Neural progenitor cell (in vitro differentiated cells): ENCODE measurements around the gene STX8. TPM values are rescaled to one million over a fixed set of nuclear protein-coding genes. Genes with fewer than 3 reads are reported as not detected.

Experiments used
- DNase-seq: peaks from one replicate; pipeline ENCODE4 v3.0.0-alpha.2; 2016; ENCODE audit warnings: low spot score
- H2AFZ ChIP-seq: fragments of 200-600 bp; sonication (generic); replicated peaks from 2 replicates; pipeline ENCODE4 v1.6.1; 2016; ENCODE audit warnings: antibody characterized with exemption
- H3F3A ChIP-seq: fragments of 200-600 bp; sonication (generic); 2 replicates; pipeline ENCODE4 v1.6.1; 2016; ENCODE audit warnings: antibody characterized with exemption, low read depth
- H3K27ac ChIP-seq: fragments of 200-600 bp; sonication (generic); 2 replicates; pipeline ENCODE4 v1.5.1; 2016; ENCODE audit warnings: mild to moderate bottlenecking
- H3K27me3 ChIP-seq: fragments of 200-600 bp; sonication (generic); 2 replicates; pipeline ENCODE4 v1.6.1; 2016; ENCODE audit warnings: mild to moderate bottlenecking, moderate library complexity
- H3K36me3 ChIP-seq: fragments of 200-600 bp; sonication (generic); 2 replicates; pipeline ENCODE4 v1.5.1; 2016
- H3K4me1 ChIP-seq: fragments of 200-600 bp; sonication (generic); 2 replicates; pipeline ENCODE4 v1.6.1; 2016; ENCODE audit warnings: mixed run types
- H3K4me2 ChIP-seq: fragments of 200-600 bp; sonication (generic); 2 replicates; pipeline ENCODE4 v1.6.1; 2016
- H3K4me3 ChIP-seq: fragments of 200-600 bp; sonication (generic); 2 replicates; pipeline ENCODE4 v1.5.1; 2016
- H3K79me2 ChIP-seq: fragments of 200-600 bp; sonication (generic); 2 replicates; pipeline ENCODE4 v1.6.1; 2016; ENCODE audit warnings: low read depth
- H3K9ac ChIP-seq: fragments of 200-600 bp; sonication (generic); 2 replicates; pipeline ENCODE4 v1.6.1; 2016
- H3K9me3 ChIP-seq: fragments of 200-600 bp; sonication (generic); 2 replicates; pipeline ENCODE4 v1.5.1; 2016; ENCODE audit warnings: low read depth
- H4K20me1 ChIP-seq: fragments of 200-600 bp; sonication (generic); 2 replicates; pipeline ENCODE4 v1.6.1; 2016; ENCODE audit warnings: low read depth
- H3K27ac Mint-ChIP-seq: 3 replicates; pipeline ENCODE4 v1.8.0; 2021; ENCODE audit warnings: mixed read lengths
- H3K27me3 Mint-ChIP-seq: 2 replicates; pipeline ENCODE4 v1.8.0; 2022; ENCODE audit warnings: low read depth, mild to moderate bottlenecking, inconsistent platforms, moderate library complexity, mixed read lengths; ENCODE audit not compliant: insufficient read depth
- H3K36me3 Mint-ChIP-seq: 3 replicates; pipeline ENCODE4 v1.8.0; 2021; ENCODE audit warnings: mixed read lengths
- H3K4me1 Mint-ChIP-seq: 3 replicates; pipeline ENCODE4 v1.8.0; 2021; ENCODE audit warnings: mixed read lengths
- H3K4me3 Mint-ChIP-seq: 3 replicates; pipeline ENCODE4 v1.8.0; 2021; ENCODE audit warnings: mild to moderate bottlenecking, moderate library complexity, mixed read lengths
- H3K9me3 Mint-ChIP-seq: 3 replicates; pipeline ENCODE4 v1.8.0; 2020; ENCODE audit warnings: mixed read lengths
- EZH2 ChIP-seq: fragments of 200-600 bp; sonication (generic); IDR thresholded peaks from 2 replicates; pipeline ENCODE4 v1.6.1; 2017; ENCODE audit warnings: antibody characterized with exemption, mild to moderate bottlenecking, moderate library complexity
- EZH2phosphoT487 ChIP-seq: fragments of 200-600 bp; sonication (generic); IDR thresholded peaks from 2 replicates; pipeline ENCODE4 v1.6.1; 2017; ENCODE audit warnings: antibody characterized with exemption
- total RNA-seq: library from RNA; depleted of rRNA; stranded (reverse); fragments of >200 nt; gene quantifications from 2 replicates; pipeline ENCODE4 v1.2.3, GENCODE V29; 2015; ENCODE audit warnings: low replicate concordance
- TF ChIP-seq, protein P1 (sequence below): fragments of 200-600 bp; sonication (generic); IDR thresholded peaks from 2 replicates; pipeline ENCODE4 v1.5.1; 2017; ENCODE audit warnings: antibody characterized with exemption, mild to moderate bottlenecking

Gene STX8
- total RNA-seq, 1 donor from 2014 or later = 79.7 TPM

DNA sequence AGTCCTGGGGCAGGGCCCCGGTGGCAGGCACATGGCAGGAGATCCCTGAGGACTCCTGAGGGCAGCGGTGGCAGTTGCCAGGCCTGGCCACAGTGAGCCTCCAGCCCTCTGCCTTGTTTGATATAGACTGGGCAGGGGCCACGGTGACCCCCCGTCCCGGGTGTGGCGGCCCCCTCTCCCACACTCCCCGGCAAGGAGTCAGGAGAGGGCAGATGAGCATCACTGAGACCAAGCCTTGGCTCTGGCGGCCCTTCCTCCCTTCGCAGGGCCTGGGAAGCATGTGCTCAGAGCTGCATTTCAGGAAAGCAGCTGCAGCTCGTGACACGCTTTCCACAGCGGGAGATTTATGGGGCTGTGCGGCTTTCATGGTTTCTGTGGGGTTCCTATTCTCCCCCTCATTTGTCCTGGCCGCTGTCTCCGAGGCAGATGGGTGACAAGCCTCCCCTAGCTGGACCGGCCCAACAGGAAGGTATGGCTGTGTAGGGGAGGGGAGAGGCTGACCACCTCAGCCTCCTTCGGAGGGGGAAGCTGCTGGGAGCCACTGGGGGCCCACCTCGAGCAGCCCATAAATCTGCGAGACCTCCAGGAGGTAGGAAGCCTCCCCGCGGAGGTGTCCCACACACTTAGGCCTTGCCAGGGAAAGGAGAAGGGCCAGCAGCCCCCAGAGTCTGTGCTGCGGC is 342.9 kb downstream of the STX8 start:
- no peaks in the 10 kb centered on the region for H3K36me3 ChIP-seq
- no peaks in the 10 kb centered on the region for H3F3A ChIP-seq
- Mint-ChIP-seq H3K4me1 (peaks cover 12% of the 10 kb centered on the region), H3K27ac (no peak overlapping the region), H3K9me3 (no peaks in the 10 kb centered on the region), H3K4me3 (no peak overlapping the region), H3K36me3 (no peaks in the 10 kb centered on the region), H3K27me3 (peaks cover 16% of the 10 kb centered on the region)
- no peak for DNase-seq
- peaks cover 5% of the 10 kb centered on the region for H4K20me1 ChIP-seq
- no peak overlapping the region for H2AFZ ChIP-seq
- peaks cover under 1% of the 10 kb centered on the region for H3K4me1 ChIP-seq
- TF ChIP-seq, protein P1, sequence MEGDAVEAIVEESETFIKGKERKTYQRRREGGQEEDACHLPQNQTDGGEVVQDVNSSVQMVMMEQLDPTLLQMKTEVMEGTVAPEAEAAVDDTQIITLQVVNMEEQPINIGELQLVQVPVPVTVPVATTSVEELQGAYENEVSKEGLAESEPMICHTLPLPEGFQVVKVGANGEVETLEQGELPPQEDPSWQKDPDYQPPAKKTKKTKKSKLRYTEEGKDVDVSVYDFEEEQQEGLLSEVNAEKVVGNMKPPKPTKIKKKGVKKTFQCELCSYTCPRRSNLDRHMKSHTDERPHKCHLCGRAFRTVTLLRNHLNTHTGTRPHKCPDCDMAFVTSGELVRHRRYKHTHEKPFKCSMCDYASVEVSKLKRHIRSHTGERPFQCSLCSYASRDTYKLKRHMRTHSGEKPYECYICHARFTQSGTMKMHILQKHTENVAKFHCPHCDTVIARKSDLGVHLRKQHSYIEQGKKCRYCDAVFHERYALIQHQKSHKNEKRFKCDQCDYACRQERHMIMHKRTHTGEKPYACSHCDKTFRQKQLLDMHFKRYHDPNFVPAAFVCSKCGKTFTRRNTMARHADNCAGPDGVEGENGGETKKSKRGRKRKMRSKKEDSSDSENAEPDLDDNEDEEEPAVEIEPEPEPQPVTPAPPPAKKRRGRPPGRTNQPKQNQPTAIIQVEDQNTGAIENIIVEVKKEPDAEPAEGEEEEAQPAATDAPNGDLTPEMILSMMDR = no peak
- TF ChIP-seq EZH2phosphoT487 (no peak), EZH2 (no peak)
- H3K9me3 ChIP-seq = no peaks in the 10 kb centered on the region
- no peaks in the 10 kb centered on the region for H3K79me2 ChIP-seq
- H3K27ac ChIP-seq = no peak overlapping the region
- H3K4me3 ChIP-seq = no peak overlapping the region
- H3K4me2 ChIP-seq = no peak overlapping the region
- H3K27me3 ChIP-seq = peaks cover 2% of the 10 kb centered on the region
- H3K9ac ChIP-seq = no peak overlapping the region

DNA sequence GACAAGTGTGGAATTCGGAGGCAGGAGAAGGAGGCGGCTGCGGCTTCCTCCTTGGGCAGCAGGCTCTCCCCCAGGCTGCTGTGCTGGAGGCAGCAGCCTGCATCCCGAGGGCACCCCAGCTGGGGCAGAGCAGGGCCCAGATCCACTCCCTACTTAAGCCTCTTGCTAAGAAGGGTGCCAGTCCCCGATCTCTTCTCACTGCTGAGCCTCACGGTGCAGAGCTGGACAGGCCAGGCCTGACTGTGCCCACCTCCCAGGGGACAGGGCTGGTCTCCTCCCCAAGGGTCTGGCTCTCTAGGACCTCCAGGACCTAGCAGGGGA is 343.5 kb downstream of the STX8 start:
- no peak for DNase-seq
- TF ChIP-seq, protein P1 = no peak
- no peaks in the 10 kb centered on the region for H3K36me3 ChIP-seq
- no peak overlapping the region for H3K4me2 ChIP-seq
- no peaks in the 10 kb centered on the region for H3F3A ChIP-seq
- Mint-ChIP-seq H3K9me3 (no peaks in the 10 kb centered on the region), H3K27ac (no peak overlapping the region), H3K4me1 (peaks cover 6% of the 10 kb centered on the region), H3K27me3 (peaks cover 14% of the 10 kb centered on the region), H3K36me3 (no peaks in the 10 kb centered on the region), H3K4me3 (no peak overlapping the region)
- no peak overlapping the region for H2AFZ ChIP-seq
- no peak overlapping the region for H3K27ac ChIP-seq
- H4K20me1 ChIP-seq = no peaks in the 10 kb centered on the region
- H3K4me1 ChIP-seq = no peaks in the 10 kb centered on the region
- no peak overlapping the region for H3K9ac ChIP-seq
- peaks cover 2% of the 10 kb centered on the region for H3K27me3 ChIP-seq
- H3K79me2 ChIP-seq = no peaks in the 10 kb centered on the region
- no peaks in the 10 kb centered on the region for H3K9me3 ChIP-seq
- H3K4me3 ChIP-seq = no peak overlapping the region

GRCh38 chr17:9231449-9232154 is 344.0 kb downstream of the STX8 start:
- Mint-ChIP-seq H3K27me3 (peaks cover 13% of the 10 kb centered on the region), H3K36me3 (no peaks in the 10 kb centered on the region), H3K4me1 (peaks cover 6% of the 10 kb centered on the region), H3K27ac (no peak overlapping the region), H3K4me3 (no peak overlapping the region), H3K9me3 (no peaks in the 10 kb centered on the region)
- no peaks in the 10 kb centered on the region for H3K4me1 ChIP-seq
- TF ChIP-seq, protein P1 = no peak
- TF ChIP-seq EZH2 (no peak), EZH2phosphoT487 (no peak)
- H3F3A ChIP-seq = no peaks in the 10 kb centered on the region
- no peak overlapping the region for H2AFZ ChIP-seq
- no peaks in the 10 kb centered on the region for H3K79me2 ChIP-seq
- H3K9me3 ChIP-seq = no peaks in the 10 kb centered on the region
- no peak overlapping the region for H3K27ac ChIP-seq
- no peak overlapping the region for H3K4me3 ChIP-seq
- H3K36me3 ChIP-seq = no peaks in the 10 kb centered on the region
- no peak overlapping the region for H3K9ac ChIP-seq
- peaks cover 7% of the 10 kb centered on the region for H3K27me3 ChIP-seq
- H3K4me2 ChIP-seq = no peak overlapping the region
- no peak for DNase-seq
- H4K20me1 ChIP-seq = no peaks in the 10 kb centered on the region
